Neural cell (in vitro differentiated cells): Measurements from ENCODE around the gene PHYH.

Experiments
- CTCF ChIP-seq: fragments of 450-650 bp; IDR thresholded peaks from 2 replicates; pipeline ENCODE4 v1.5.1; 2014; ENCODE audit warnings: antibody characterized with exemption, mild to moderate bottlenecking, moderate library complexity; ENCODE audit not compliant: poor library complexity, severe bottlenecking
- POLR2AphosphoS5 ChIP-seq: IDR thresholded peaks from 2 replicates; pipeline ENCODE4 v1.6.1; 2012

- TF ChIP-seq CTCF: no peak
- TF ChIP-seq POLR2AphosphoS5: no peak
Measured at GRCh38 chr10:13309792-13310191, 9.9 kb upstream of the PHYH start.
